ENCODE measurements around the gene ITGB3. TPM values are rescaled to one million over a fixed set of nuclear protein-coding genes. Genes with fewer than 3 reads are reported as not detected.

Gene ITGB3
- total and polyA plus RNA-seq, 9 of the 15 experiments (the other 6 are each of a cell fraction or from before 2014, with no cell fraction given) = 0.08 to 2.6 (median 0.62) TPM; not detected in 1

DNA sequence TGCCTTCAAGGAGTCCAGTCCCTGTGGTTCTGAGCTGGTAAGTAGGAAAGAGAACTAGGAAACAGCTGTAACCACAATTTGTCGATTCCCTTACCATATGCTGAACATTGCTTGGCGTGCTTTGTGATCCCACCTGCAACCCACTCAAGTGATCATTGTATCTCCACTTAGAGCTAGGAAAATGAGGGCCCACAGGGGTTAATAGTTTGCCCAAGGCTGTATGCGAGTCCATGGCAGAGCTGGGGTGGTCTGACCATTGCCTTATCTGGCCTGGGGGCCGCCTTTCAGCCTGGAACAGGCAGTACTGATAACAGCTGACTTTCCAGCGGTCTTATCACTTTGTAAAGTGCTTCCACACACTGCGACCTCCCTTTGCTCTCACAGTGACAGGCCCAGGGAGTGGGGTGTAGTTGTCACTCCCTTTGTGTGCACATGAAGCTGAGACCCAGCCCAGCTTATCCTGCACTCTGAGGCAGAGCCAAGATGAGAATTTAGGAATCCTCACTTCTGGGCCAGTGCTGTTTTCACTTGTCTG is 34.7 kb upstream of the ITGB3 start (continued):
- TF ChIP-seq SRSF7 (optimal IDR thresholded peaks at IDR 0.05; ENCODE audit: low read depth, low read length) = no peak
- TF ChIP-seq ZNF668 (CRISPR knock-in tag; IDR thresholded peaks at IDR 0.05) = peak; percentile 76; the same call in 1 of the 2 replicates
- TF ChIP-seq NCOA6 (IDR thresholded peaks at IDR 0.05) = no peak
- TF ChIP-seq ZNF717 (CRISPR knock-in tag; IDR thresholded peaks at IDR 0.05) = no peak
- TF ChIP-seq CBFB (CRISPR knock-in tag; IDR thresholded peaks at IDR 0.05) = no peak
- TF ChIP-seq, protein P1, sequence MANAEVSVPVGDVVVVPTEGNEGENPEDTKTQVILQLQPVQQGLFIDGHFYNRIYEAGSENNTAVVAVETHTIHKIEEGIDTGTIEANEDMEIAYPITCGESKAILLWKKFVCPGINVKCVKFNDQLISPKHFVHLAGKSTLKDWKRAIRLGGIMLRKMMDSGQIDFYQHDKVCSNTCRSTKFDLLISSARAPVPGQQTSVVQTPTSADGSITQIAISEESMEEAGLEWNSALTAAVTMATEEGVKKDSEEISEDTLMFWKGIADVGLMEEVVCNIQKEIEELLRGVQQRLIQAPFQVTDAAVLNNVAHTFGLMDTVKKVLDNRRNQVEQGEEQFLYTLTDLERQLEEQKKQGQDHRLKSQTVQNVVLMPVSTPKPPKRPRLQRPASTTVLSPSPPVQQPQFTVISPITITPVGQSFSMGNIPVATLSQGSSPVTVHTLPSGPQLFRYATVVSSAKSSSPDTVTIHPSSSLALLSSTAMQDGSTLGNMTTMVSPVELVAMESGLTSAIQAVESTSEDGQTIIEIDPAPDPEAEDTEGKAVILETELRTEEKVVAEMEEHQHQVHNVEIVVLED (CRISPR knock-in tag; IDR thresholded peaks at IDR 0.05) = 0 out of 2 replicates have a peak, but pooled peaks have one; percentile 25
- TF ChIP-seq CBFA2T3 (IDR thresholded peaks at IDR 0.05) = peak; percentile 96
- peak; percentile 57; the same call in 1 of the 2 replicates for TF ChIP-seq NCOA1 (IDR thresholded peaks at IDR 0.05; ENCODE audit: low read depth)
- peak; percentile 36; the same call in 1 of the 2 replicates for TF ChIP-seq MEF2D (tag; conservative IDR thresholded peaks at IDR 0.05; ENCODE audit: low read depth)
- TF ChIP-seq, protein P2, sequence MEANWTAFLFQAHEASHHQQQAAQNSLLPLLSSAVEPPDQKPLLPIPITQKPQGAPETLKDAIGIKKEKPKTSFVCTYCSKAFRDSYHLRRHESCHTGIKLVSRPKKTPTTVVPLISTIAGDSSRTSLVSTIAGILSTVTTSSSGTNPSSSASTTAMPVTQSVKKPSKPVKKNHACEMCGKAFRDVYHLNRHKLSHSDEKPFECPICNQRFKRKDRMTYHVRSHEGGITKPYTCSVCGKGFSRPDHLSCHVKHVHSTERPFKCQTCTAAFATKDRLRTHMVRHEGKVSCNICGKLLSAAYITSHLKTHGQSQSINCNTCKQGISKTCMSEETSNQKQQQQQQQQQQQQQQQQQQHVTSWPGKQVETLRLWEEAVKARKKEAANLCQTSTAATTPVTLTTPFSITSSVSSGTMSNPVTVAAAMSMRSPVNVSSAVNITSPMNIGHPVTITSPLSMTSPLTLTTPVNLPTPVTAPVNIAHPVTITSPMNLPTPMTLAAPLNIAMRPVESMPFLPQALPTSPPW (CRISPR knock-in tag; IDR thresholded peaks at IDR 0.05) = peak; percentile 68
- TF ChIP-seq TBL1XR1 (IDR thresholded peaks at IDR 0.05; ENCODE audit: low read length in 2 of 2) = peak in 1 of 2 experiments; percentile 84; a peak in 2 of 4 replicates
- no peak for TF ChIP-seq ARID2 (IDR thresholded peaks at IDR 0.05)
- TF ChIP-seq CBX8 (IDR thresholded peaks at IDR 0.05; ENCODE audit: borderline replicate concordance, extremely low read depth, low read depth, low read length, poor library complexity, severe bottlenecking) = no peak
- peak; percentile 65 for TF ChIP-seq CCNT2 (IDR thresholded peaks at IDR 0.05; ENCODE audit: borderline replicate concordance, extremely low read depth, insufficient read length, low read depth, low read length)
- TF ChIP-seq NCOR1 (IDR thresholded peaks at IDR 0.05) = peak; percentile 92
- no peak for TF ChIP-seq HDAC6 (IDR thresholded peaks at IDR 0.05; ENCODE audit: low read depth, low read length)
- TF ChIP-seq ZKSCAN3 (CRISPR knock-in tag; IDR thresholded peaks at IDR 0.05) = no peak
- no peak for TF ChIP-seq KLF1 (tag; IDR thresholded peaks at IDR 0.05)
- TF ChIP-seq ZKSCAN1 (IDR thresholded peaks at IDR 0.05; ENCODE audit: low read depth, low read length) = 0 out of 2 replicates have a peak, but pooled peaks have one; percentile 42
- no peak for TF ChIP-seq PHF21A (IDR thresholded peaks at IDR 0.05; ENCODE audit: borderline replicate concordance, low read depth)
- peak; percentile 96 for TF ChIP-seq SMARCA4 (IDR thresholded peaks at IDR 0.05)
- TF ChIP-seq ZNF589 (CRISPR knock-in tag; IDR thresholded peaks at IDR 0.05; ENCODE audit: low read depth) = peak; percentile 85
- TF ChIP-seq, protein P3, sequence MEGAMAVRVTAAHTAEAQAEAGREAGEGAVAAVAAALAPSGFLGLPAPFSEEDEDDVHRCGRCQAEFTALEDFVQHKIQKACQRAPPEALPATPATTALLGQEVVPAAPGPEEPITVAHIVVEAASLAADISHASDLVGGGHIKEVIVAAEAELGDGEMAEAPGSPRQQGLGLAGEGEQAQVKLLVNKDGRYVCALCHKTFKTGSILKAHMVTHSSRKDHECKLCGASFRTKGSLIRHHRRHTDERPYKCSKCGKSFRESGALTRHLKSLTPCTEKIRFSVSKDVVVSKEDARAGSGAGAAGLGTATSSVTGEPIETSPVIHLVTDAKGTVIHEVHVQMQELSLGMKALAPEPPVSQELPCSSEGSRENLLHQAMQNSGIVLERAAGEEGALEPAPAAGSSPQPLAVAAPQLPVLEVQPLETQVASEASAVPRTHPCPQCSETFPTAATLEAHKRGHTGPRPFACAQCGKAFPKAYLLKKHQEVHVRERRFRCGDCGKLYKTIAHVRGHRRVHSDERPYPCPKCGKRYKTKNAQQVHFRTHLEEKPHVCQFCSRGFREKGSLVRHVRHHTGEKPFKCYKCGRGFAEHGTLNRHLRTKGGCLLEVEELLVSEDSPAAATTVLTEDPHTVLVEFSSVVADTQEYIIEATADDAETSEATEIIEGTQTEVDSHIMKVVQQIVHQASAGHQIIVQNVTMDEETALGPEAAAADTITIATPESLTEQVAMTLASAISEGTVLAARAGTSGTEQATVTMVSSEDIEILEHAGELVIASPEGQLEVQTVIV (CRISPR knock-in tag; IDR thresholded peaks at IDR 0.05; ENCODE audit: borderline replicate concordance) = no peak
- peak; percentile 63; the same call in 1 of the 2 replicates for TF ChIP-seq CC2D1A (IDR thresholded peaks at IDR 0.05)
- no peak for TF ChIP-seq RBM15 (IDR thresholded peaks at IDR 0.05; ENCODE audit: insufficient read depth, low read length)
- TF ChIP-seq FOXA3 (CRISPR knock-in tag; conservative IDR thresholded peaks at IDR 0.05 in 1 of 2, IDR thresholded peaks at IDR 0.05 in 1 of 2) = no peak
